ENCODE measurements around the gene CMBL. TPM values are rescaled to one million over a fixed set of nuclear protein-coding genes. Genes with fewer than 3 reads are reported as not detected.

Gene CMBL
- total and polyA plus RNA-seq, 2 donors (not counting 1 experiment from before 2014, with no cell fraction given): not detected

DNA sequence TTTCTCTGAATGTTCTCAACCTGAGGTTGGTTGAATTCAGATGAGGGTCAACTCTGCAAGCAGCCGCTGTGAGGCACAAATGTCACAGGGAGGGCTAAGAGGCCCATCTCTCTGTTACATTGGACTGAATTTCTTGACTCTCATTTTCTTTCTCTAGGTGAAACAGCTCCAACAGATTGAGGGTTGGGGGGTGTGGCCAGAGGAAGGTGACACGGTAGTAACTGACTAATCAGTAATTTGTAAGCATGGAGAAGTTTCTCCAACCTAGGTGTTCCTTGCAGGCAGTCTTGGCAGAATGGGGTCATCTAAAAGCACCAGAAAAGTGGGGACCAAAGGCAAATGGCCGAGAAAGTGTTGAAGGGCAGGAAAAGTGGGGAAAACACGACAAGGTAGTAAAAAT, 40.9 kb downstream of the CMBL start:
- no peak overlapping the region for H3K27ac ChIP-seq (ENCODE audit: low read length in 2 of 2)
- POLR2A ChIA-PET: no interaction called here
- CTCF ChIA-PET: no interaction called here
- no peaks in the 10 kb centered on the region for H3K4me1 ChIP-seq (ENCODE audit: control insufficient read depth in 2 of 2, insufficient read depth in 2 of 2, low read length in 2 of 2)
- whole genome bisulfite sequencing (ENCODE audit: insufficient coverage): 59% methylated on average over 2 of the region's 4 CpGs
- H3K27ac Mint-ChIP-seq: no peak overlapping the region
- no peaks in the 10 kb centered on the region for H3K4me1 Mint-ChIP-seq
- peaks cover 0 to 2% (median 0%) of the 10 kb centered on the region in 4 experiments for H3K27me3 ChIP-seq (replicated peaks in 1 of 4; ENCODE audit: control extremely low read depth in 1 of 4, control insufficient read depth in 3 of 4, insufficient read depth in 4 of 4, low read length in 3 of 4)
- TF ChIP-seq, protein P1, sequence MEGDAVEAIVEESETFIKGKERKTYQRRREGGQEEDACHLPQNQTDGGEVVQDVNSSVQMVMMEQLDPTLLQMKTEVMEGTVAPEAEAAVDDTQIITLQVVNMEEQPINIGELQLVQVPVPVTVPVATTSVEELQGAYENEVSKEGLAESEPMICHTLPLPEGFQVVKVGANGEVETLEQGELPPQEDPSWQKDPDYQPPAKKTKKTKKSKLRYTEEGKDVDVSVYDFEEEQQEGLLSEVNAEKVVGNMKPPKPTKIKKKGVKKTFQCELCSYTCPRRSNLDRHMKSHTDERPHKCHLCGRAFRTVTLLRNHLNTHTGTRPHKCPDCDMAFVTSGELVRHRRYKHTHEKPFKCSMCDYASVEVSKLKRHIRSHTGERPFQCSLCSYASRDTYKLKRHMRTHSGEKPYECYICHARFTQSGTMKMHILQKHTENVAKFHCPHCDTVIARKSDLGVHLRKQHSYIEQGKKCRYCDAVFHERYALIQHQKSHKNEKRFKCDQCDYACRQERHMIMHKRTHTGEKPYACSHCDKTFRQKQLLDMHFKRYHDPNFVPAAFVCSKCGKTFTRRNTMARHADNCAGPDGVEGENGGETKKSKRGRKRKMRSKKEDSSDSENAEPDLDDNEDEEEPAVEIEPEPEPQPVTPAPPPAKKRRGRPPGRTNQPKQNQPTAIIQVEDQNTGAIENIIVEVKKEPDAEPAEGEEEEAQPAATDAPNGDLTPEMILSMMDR (IDR thresholded peaks at IDR 0.05): no peak
- no peak for TF ChIP-seq EZH2 (IDR thresholded peaks at IDR 0.05; ENCODE audit: borderline replicate concordance, insufficient read depth, low read depth, low read length, poor library complexity, severe bottlenecking)
- H3K4me2 ChIP-seq (replicated peaks; ENCODE audit: low read depth, low read length, poor library complexity, severe bottlenecking): no peak overlapping the region
- H3K4me3 ChIP-seq (ENCODE audit: control extremely low read depth in 1 of 5, extremely low read depth in 1 of 5, insufficient read depth in 1 of 5, low read depth in 2 of 5, low read length in 4 of 5): no peak overlapping the region
- H3K27me3 Mint-ChIP-seq: peaks cover 5% of the 10 kb centered on the region
- H3K36me3 ChIP-seq (replicated peaks in 1 of 2; ENCODE audit: control extremely low read depth in 1 of 2, control insufficient read depth in 1 of 2, extremely low read depth in 1 of 2, insufficient read depth in 2 of 2, low read length in 1 of 2): peaks cover 0 to 29% of the 10 kb centered on the region in 2 experiments
- H3K9me3 ChIP-seq (ENCODE audit: control extremely low read depth in 1 of 3, control insufficient read depth in 2 of 3, insufficient read depth in 1 of 3, low read length in 2 of 3): no peaks in the 10 kb centered on the region
- H3K9me3 Mint-ChIP-seq (ENCODE audit: insufficient read depth): no peaks in the 10 kb centered on the region
- H3K79me2 ChIP-seq (ENCODE audit: control insufficient read depth, insufficient read depth, low read length): no peaks in the 10 kb centered on the region
- intact Hi-C loops (cut with micrococcal nuclease): no loop called here
- no peak overlapping the region for H3K9ac ChIP-seq (ENCODE audit: low read length)
- no peak overlapping the region for H3K4me3 Mint-ChIP-seq
- ATAC-seq (ENCODE audit: low read depth) (no peak), DNase-seq (no peak)
- peaks cover 6% of the 10 kb centered on the region for H4K20me1 ChIP-seq (ENCODE audit: control insufficient read depth, insufficient read depth, low read length, poor library complexity, severe bottlenecking)
- no peak overlapping the region for H2AFZ ChIP-seq (ENCODE audit: insufficient read depth, low read depth, low read length, poor library complexity, severe bottlenecking)

DNA sequence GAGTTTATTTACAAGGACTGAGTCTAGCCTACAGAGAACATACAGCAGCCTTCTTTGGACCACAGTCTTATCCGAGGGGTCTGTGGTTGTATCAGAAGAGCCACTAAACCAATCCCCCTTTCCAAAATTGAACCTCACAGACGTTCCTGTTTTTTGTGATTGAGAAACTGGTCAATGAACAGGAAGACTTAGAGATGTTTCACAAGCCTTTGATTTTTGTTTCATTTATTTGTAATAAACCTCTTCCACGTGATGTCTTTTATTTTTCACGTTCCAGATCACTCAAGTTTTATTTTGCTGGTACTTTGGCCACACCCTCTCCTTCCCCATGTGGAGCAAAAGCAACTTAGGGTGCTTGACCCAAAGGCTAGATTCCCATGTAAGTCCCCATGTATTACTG, 41.6 kb downstream of the CMBL start:
- DNase-seq (no peak), ATAC-seq (ENCODE audit: low read depth) (no peak)
- Mint-ChIP-seq H3K4me1 (no peaks in the 10 kb centered on the region), H3K27me3 (no peaks in the 10 kb centered on the region), H3K9me3 (ENCODE audit: insufficient read depth) (no peaks in the 10 kb centered on the region), H3K4me3 (no peak overlapping the region), H3K27ac (no peak overlapping the region)
- ChIA-PET POLR2A (no interaction called here), CTCF (no interaction called here)
- intact Hi-C loops (cut with micrococcal nuclease): no loop called here
- H3K4me3 ChIP-seq (ENCODE audit: control extremely low read depth in 1 of 5, extremely low read depth in 1 of 5, insufficient read depth in 1 of 5, low read depth in 2 of 5, low read length in 4 of 5): no peak overlapping the region
- peaks cover 6% of the 10 kb centered on the region for H4K20me1 ChIP-seq (ENCODE audit: control insufficient read depth, insufficient read depth, low read length, poor library complexity, severe bottlenecking)
- H3K9me3 ChIP-seq (ENCODE audit: control extremely low read depth in 1 of 3, control insufficient read depth in 2 of 3, insufficient read depth in 1 of 3, low read length in 2 of 3): no peaks in the 10 kb centered on the region
- no peak overlapping the region for H3K9ac ChIP-seq (ENCODE audit: low read length)
- no peaks in the 10 kb centered on the region for H3K27me3 ChIP-seq (replicated peaks in 1 of 4; ENCODE audit: control extremely low read depth in 1 of 4, control insufficient read depth in 3 of 4, insufficient read depth in 4 of 4, low read length in 3 of 4)
- no CpG with 5 or more reads among the region's 4 CpGs for WGBS (ENCODE audit: insufficient coverage)
- no peak overlapping the region for H3K27ac ChIP-seq (ENCODE audit: low read length in 2 of 2)
- no peak overlapping the region for H3K4me2 ChIP-seq (replicated peaks; ENCODE audit: low read depth, low read length, poor library complexity, severe bottlenecking)
- H2AFZ ChIP-seq (ENCODE audit: insufficient read depth, low read depth, low read length, poor library complexity, severe bottlenecking): no peak overlapping the region
- no peaks in the 10 kb centered on the region for H3K4me1 ChIP-seq (ENCODE audit: control insufficient read depth in 2 of 2, insufficient read depth in 2 of 2, low read length in 2 of 2)
- no peaks in the 10 kb centered on the region for H3K79me2 ChIP-seq (ENCODE audit: control insufficient read depth, insufficient read depth, low read length)
- peaks cover 0 to 36% of the 10 kb centered on the region in 2 experiments for H3K36me3 ChIP-seq (replicated peaks in 1 of 2; ENCODE audit: control extremely low read depth in 1 of 2, control insufficient read depth in 1 of 2, extremely low read depth in 1 of 2, insufficient read depth in 2 of 2, low read length in 1 of 2)
- TF ChIP-seq EZH2 (IDR thresholded peaks at IDR 0.05; ENCODE audit: borderline replicate concordance, insufficient read depth, low read depth, low read length, poor library complexity, severe bottlenecking): no peak
- TF ChIP-seq, protein P1 (IDR thresholded peaks at IDR 0.05): no peak

All from B cell (primary cell).